HG02588 (cell line): ENCODE measurements around the gene SLC25A45.

Source experiments
- ATAC-seq: cut with Tn5 transposase; IDR thresholded peaks from one replicate; pipeline ENCODE4 v1.9.1; 2021; ENCODE audit warnings: mild to moderate bottlenecking, moderate library complexity; ENCODE audit not compliant: unreplicated experiment

SLC25A45 gene

DNA sequence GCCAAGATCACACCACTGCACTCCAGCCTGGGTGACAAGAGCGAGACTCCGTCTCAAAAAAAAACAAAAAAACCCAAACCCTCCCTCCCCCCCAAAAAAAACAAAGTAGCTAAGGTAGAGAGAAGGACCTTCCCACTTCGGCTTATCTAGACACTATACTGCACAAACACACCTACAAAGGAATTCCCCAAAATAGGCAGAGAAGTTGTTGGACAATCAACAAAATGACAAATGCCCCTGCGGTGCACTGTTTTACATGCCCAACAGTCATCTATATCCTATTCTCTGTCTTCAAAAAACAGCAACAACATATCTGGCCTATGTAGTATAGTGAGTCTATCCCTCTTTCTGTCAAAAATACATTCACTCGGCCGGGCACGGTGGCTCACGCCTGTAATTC, 55.4 kb downstream of the SLC25A45 start:
- no peak for ATAC-seq

DNA sequence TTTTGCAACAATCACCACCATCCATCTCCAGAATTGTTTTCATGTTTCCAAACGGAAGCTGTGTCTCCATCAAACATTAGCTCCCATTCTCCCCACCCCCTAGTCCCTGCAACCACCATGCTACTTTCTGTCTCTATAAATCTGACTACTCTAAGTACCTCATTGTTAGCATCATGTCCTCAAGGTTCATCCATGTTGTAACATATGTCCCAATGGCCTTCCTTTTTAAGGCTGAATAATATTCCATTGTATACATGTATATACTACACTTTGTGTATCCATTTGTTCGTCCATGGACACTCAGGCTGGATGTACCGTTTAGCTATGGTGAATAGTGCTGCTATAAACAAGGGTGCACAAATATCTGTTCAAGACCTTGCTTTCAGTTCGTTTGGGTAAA, 57.0 kb downstream of the SLC25A45 start:
- ATAC-seq = no peak
